Panc1 (cell line): ENCODE measurements around the gene GRK6. TPM values are rescaled to one million over a fixed set of nuclear protein-coding genes. Genes with fewer than 3 reads are reported as not detected.
A peak's percentile ranks its signal among the peaks of the same experiment; 100 is the strongest.

ENCODE experiments used
- ATAC-seq: fragments of 200-7000 bp; cut with Tn5 transposase; 2 replicates; pipeline ENCODE4 v1.9.1; 2020; ENCODE audit warnings: mild to moderate bottlenecking, moderate library complexity
- BruUV-seq: library from RNA; stranded (reverse); fragments of 400-500 nt; replicated peaks from 2 replicates; lab custom pipeline; 2021; lab: Mats Ljungman, UMichigan
- CTCF ChIA-PET: fragments of 300-600 bp; sonication (Branson Sonifier 250); formaldehyde crosslinking; loops from one replicate; lab custom pipeline; 2022; ENCODE audit warnings: antibody characterized with exemption; lab: Charles Lee
- POLR2A ChIA-PET: fragments of 300-600 bp; sonication (Branson Sonifier 250); formaldehyde crosslinking; loops from one replicate; lab custom pipeline; 2022; ENCODE audit warnings: antibody characterized with exemption; lab: Charles Lee
- DNase-seq: peaks from one replicate; pipeline ENCODE4 v3.0.0-alpha.2; 2010; ENCODE audit warnings: low read depth, low spot score
- H3K27ac ChIP-seq: 2 replicates; pipeline ENCODE4 v1.5.1; 2011; ENCODE audit warnings: mild to moderate bottlenecking, low read length, inconsistent platforms
- H3K27me3 ChIP-seq: fragments of 200-500 bp; sonication (Bioruptor generic); 2 replicates; pipeline ENCODE4 v1.6.0; 2014; ENCODE audit warnings: low read length, inconsistent platforms; ENCODE audit not compliant: control insufficient read depth, insufficient read depth
- H3K36me3 ChIP-seq: fragments of 200-500 bp; sonication (Bioruptor generic); 2 replicates; pipeline ENCODE4 v1.5.1; 2014; ENCODE audit warnings: inconsistent platforms, mild to moderate bottlenecking, low read length, moderate library complexity; ENCODE audit not compliant: control insufficient read depth, insufficient read depth
- H3K4me1 ChIP-seq: 2 replicates; pipeline ENCODE4 v1.5.1; 2011; ENCODE audit warnings: inconsistent platforms, mild to moderate bottlenecking, low read length, moderate library complexity; ENCODE audit not compliant: control insufficient read depth, insufficient read depth
- H3K4me3 ChIP-seq, 2 experiments: 2 replicates each; pipeline ENCODE4 v1.5.1; 2011 to 2012; ENCODE audit warnings: low read depth in 2 of 2, low read length in 2 of 2, mild to moderate bottlenecking in 2 of 2, inconsistent platforms in 1 of 2, moderate library complexity in 1 of 2
- H3K9me3 ChIP-seq: fragments of 200-500 bp; sonication (Bioruptor generic); 2 replicates; pipeline ENCODE4 v1.5.1; 2014; ENCODE audit warnings: low read depth, mild to moderate bottlenecking, inconsistent platforms, low read length, moderate library complexity; ENCODE audit not compliant: control insufficient read depth, insufficient read depth
- POLR2AphosphoS5 ChIP-seq: IDR thresholded peaks from 2 replicates; pipeline ENCODE4 v1.6.1; 2012; ENCODE audit warnings: mild to moderate bottlenecking, low read depth, low read length, moderate library complexity
- REST ChIP-seq, 2 experiments: IDR thresholded peaks; 2 replicates each; pipeline ENCODE4 v1.6.1; 2011 to 2012; ENCODE audit warnings: low read depth in 2 of 2, control low read depth in 1 of 2, low read length in 1 of 2, mild to moderate bottlenecking in 1 of 2, moderate library complexity in 1 of 2; ENCODE audit not compliant: insufficient read depth in 1 of 2
- SIN3A ChIP-seq: IDR thresholded peaks from 2 replicates; pipeline ENCODE4 v1.6.1; 2012; ENCODE audit warnings: low read depth, mild to moderate bottlenecking, low read length, moderate library complexity, borderline replicate concordance; ENCODE audit not compliant: insufficient read depth
- TCF7L2 ChIP-seq: IDR thresholded peaks from 2 replicates; pipeline ENCODE4 v1.6.1; 2011; ENCODE audit warnings: mild to moderate bottlenecking, low read depth, low read length, inconsistent platforms
- in situ Hi-C: cut with HindIII; loops from 2 replicates; pipeline ENCODE4 v1.10.0; 2016; ENCODE audit warnings: low sequenced_read_pairs, low pct_unique_long_range_greater_than_20kb
- intact Hi-C: fragments of 100-400 bp; cut with micrococcal nuclease; formaldehyde crosslinking; loops from one replicate; pipeline ENCODE4 v1.10.0; 2022; ENCODE audit not compliant: unreplicated experiment
- total RNA-seq: library from RNA; stranded (reverse); gene quantifications from one replicate; pipeline ENCODE4 v1.2.1, GENCODE V29; 2021; ENCODE audit not compliant: unreplicated experiment
- TF ChIP-seq, protein P1 (sequence below): fragments of 450-650 bp; IDR thresholded peaks from 2 replicates; pipeline ENCODE4 v1.5.1; 2017; ENCODE audit warnings: mild to moderate bottlenecking

The GRK6 gene
- total RNA-seq, 1 experiment from 2014 or later = 56.1 TPM

GRCh38 chr5:177474002-177474476 lies 47.6 kb downstream of the GRK6 start:
- Histone ChIP-seq H3K27me3 (no peaks in the 10 kb centered on the region), H3K36me3 (no peaks in the 10 kb centered on the region; the same call in 1 of the 2 replicates), H3K4me3 (peak overlapping the region in 1 of 2 experiments; percentile 5; a peak in 1 of 4 replicates), H3K4me1 (peaks cover 34% of the 10 kb centered on the region), H3K27ac (peak overlapping the region; percentile 85; the same call in 1 of the 2 replicates), H3K9me3 (no peaks in the 10 kb centered on the region)
- ATAC-seq (no peak), DNase-seq (no peak)
- CTCF ChIA-PET = no interaction called here
- POLR2A ChIA-PET = no interaction called here
- in situ Hi-C loops = no loop called here
- intact Hi-C loops = no loop called here
- no TSS peak for BruUV-seq
- TF ChIP-seq POLR2AphosphoS5 (no peak), SIN3A (no peak), REST (IDR thresholded peaks at IDR 0.05; ENCODE audit: insufficient read depth in 1 of 2, low read depth in 2 of 2, low read length in 1 of 2) (no peak), TCF7L2 (no peak)
- TF ChIP-seq, protein P1, sequence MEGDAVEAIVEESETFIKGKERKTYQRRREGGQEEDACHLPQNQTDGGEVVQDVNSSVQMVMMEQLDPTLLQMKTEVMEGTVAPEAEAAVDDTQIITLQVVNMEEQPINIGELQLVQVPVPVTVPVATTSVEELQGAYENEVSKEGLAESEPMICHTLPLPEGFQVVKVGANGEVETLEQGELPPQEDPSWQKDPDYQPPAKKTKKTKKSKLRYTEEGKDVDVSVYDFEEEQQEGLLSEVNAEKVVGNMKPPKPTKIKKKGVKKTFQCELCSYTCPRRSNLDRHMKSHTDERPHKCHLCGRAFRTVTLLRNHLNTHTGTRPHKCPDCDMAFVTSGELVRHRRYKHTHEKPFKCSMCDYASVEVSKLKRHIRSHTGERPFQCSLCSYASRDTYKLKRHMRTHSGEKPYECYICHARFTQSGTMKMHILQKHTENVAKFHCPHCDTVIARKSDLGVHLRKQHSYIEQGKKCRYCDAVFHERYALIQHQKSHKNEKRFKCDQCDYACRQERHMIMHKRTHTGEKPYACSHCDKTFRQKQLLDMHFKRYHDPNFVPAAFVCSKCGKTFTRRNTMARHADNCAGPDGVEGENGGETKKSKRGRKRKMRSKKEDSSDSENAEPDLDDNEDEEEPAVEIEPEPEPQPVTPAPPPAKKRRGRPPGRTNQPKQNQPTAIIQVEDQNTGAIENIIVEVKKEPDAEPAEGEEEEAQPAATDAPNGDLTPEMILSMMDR = no peak

DNA sequence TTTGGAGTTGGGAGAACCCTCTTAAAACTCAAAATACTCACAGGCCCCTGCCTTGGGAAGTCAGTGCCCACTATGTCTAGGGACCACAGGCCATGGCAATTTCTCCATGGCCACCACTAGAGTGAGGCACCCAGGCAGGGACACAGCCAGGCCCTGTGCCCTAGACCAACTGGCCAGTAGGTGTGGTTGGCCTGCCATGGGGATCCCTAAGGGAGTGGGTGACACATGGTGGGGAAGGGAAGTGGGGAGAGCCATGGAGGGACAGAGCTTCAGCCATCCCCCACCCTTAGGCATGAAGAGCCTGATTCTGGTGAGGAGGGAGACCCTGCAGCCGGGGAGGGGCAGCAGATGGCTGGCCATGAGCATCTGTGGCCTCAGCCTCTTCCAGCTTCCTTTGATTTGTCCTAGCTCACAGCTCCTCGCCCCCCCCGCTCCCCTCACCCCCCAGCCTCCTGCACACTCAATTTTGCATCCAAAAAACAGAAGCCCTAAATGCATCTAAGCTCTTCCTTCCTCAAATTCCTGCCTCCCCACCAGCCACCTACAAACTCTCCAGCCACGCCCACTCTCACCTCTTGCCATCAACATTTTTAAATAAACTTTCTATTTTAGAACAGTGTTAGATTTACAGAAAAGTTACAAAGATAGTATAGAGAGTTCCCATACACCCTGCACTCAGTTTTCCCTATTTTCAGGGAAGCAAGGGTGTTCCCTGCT lies 48.5 kb downstream of the GRK6 start:
- no peak for DNase-seq
- Histone ChIP-seq H3K4me3 (no peak overlapping the region), H3K27me3 (no peaks in the 10 kb centered on the region), H3K36me3 (no peaks in the 10 kb centered on the region; the same call in 1 of the 2 replicates), H3K4me1 (peaks cover 29% of the 10 kb centered on the region), H3K9me3 (no peaks in the 10 kb centered on the region), H3K27ac (peak overlapping the region; percentile 85; the same call in 1 of the 2 replicates)
- ChIA-PET CTCF (interaction anchor here (0.6 to 0.7 kb wide), 2 partner anchors 14 to 18 kb away, joined by 4 to 5 read pairs; no protein-coding TSS in a partner anchor), POLR2A (no interaction called here)
- TF ChIP-seq, protein P1 = no peak
- no peak for TF ChIP-seq TCF7L2
- TF ChIP-seq SIN3A = no peak
- no peak for TF ChIP-seq REST (IDR thresholded peaks at IDR 0.05; ENCODE audit: insufficient read depth in 1 of 2, low read depth in 2 of 2, low read length in 1 of 2)
- TF ChIP-seq POLR2AphosphoS5 = no peak
- BruUV-seq = no TSS peak
- in situ Hi-C loops (no loop called here), intact Hi-C loops (no loop called here)
- no peak for ATAC-seq
